GM12892 (cell line): ENCODE data around the gene ZNF813.

Experiments
- POLR2A ChIP-seq: IDR thresholded peaks from 2 replicates; pipeline ENCODE4 v1.6.1; 2011; ENCODE audit warnings: low read depth, low read length, control low read depth
- POLR2AphosphoS5 ChIP-seq: IDR thresholded peaks from 2 replicates; pipeline ENCODE4 v1.6.1; 2011; ENCODE audit warnings: low read depth, low read length, control low read depth

GRCh38 chr19:53492153-53492552 lies 24.6 kb downstream of the ZNF813 start:
- TF ChIP-seq POLR2A (no peak), POLR2AphosphoS5 (no peak)
